Retinal pigment epithelial cell (primary cell): ENCODE data around the gene CADM1.

Experiments
- DNase-seq: peaks from one replicate; pipeline ENCODE4 v3.0.0-alpha.2; 2010; ENCODE audit warnings: low read depth
- H3K4me3 ChIP-seq: 2 replicates; pipeline ENCODE4 v1.5.1; 2011; ENCODE audit warnings: mild to moderate bottlenecking, low read length, control low read depth, moderate library complexity
- TF ChIP-seq, protein P1 (sequence below): conservative IDR thresholded peaks from 2 replicates; pipeline ENCODE4 v1.5.1; 2011; ENCODE audit warnings: low read depth, low read length, control low read depth, inconsistent platforms

CADM1 gene

DNA sequence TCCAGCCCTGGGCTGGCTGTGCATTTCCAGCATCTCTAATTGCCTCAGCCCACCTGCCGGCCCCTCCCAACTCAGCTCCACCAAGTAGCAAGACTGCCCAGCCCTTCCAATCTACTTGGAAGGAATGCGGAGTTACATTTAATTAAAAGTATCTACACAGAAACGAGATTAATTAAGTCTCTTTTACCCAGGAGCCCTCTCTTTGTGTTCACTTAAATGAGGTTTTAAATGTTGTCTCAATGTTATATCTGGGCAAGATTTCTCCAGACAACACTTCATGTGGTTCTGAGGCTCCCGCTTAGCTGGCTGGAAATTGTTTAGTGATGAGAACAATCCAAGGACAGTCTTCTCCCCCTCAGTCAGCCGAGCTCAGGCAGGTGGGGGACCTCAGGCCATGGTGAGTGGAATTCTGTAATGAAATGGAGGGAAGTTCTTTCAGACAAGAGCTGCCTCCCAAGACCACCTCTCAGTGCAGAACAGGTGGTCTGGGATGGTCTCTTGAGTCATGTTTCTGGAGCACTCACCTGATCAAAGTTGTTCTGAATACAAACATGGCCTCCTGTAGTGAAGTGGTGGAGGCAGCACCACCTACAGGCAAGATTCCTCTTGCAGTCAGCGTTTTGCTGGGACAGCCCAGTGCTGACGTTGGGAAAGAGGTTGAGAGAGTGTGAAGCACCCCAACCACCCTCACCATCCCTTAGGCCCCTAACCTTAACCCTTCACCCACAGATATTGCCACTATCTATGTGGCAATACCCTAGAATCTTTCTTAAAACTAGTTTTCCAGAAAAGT is 371.6 kb downstream of the CADM1 start:
- DNase-seq, result no peak
- TF ChIP-seq, protein P1, sequence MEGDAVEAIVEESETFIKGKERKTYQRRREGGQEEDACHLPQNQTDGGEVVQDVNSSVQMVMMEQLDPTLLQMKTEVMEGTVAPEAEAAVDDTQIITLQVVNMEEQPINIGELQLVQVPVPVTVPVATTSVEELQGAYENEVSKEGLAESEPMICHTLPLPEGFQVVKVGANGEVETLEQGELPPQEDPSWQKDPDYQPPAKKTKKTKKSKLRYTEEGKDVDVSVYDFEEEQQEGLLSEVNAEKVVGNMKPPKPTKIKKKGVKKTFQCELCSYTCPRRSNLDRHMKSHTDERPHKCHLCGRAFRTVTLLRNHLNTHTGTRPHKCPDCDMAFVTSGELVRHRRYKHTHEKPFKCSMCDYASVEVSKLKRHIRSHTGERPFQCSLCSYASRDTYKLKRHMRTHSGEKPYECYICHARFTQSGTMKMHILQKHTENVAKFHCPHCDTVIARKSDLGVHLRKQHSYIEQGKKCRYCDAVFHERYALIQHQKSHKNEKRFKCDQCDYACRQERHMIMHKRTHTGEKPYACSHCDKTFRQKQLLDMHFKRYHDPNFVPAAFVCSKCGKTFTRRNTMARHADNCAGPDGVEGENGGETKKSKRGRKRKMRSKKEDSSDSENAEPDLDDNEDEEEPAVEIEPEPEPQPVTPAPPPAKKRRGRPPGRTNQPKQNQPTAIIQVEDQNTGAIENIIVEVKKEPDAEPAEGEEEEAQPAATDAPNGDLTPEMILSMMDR, result no peak
- H3K4me3 ChIP-seq, result no peak overlapping the region

DNA sequence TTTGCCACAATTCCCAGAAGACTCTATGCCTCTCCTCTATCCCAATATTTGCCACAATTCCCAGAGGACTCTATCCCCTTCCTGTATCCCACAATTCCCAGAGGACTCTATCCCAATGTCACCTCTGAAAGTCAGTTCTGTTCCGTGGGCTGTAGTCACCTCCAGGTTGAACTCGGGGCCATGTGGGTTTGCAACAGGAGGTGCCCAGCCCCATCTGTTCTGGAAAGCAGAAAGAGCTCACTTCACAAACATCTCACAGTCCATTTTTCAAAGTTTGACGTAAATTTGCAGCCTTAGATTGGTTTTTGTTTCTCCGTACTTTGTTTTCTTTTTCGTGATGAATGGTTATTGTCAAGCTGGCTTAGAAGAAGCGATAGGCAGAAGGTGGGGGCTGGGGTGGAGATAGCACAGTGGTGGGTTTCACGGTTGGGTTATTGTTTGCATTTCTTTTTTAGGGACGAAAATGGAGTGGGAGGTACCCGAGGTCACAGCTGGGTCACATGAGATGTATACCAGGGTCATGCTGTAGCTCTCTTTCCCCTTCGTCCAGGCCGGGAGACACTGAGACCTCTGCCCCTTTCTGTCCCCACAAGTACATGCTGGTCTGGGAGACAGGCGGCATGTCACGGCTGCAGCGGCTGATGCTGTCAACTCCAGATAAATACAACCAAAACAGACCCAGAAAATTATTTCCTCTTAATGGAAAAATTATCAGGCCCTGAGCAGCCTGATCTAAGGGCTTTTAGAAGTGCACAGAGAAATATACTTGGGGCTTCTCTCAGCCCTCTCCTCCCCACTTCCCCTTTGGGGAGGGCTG is 374.5 kb downstream of the CADM1 start:
- no peak overlapping the region for H3K4me3 ChIP-seq
- no peak for DNase-seq
- TF ChIP-seq, protein P1, result no peak

DNA sequence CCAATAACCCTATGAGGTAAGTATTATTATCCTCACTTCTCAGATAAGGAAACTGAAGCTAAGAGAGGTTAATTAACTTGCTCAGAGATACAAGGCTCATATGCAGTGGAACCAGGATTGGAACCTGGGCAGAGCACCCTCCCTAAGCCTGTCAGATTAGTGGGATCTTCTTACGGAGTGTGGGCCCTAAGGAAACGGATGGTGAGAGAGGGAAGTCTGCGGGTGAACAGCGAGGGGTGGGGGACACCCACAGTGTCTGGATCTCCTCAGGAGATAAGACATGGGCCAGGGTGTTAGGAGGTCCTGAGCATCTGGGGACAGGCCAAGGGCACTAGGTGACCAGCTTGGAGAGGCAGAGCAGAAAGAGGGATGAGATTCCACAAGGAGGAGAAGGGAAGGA is 376.0 kb downstream of the CADM1 start:
- TF ChIP-seq, protein P1, result no peak
- H3K4me3 ChIP-seq, result no peak overlapping the region
- DNase-seq, result no peak

DNA sequence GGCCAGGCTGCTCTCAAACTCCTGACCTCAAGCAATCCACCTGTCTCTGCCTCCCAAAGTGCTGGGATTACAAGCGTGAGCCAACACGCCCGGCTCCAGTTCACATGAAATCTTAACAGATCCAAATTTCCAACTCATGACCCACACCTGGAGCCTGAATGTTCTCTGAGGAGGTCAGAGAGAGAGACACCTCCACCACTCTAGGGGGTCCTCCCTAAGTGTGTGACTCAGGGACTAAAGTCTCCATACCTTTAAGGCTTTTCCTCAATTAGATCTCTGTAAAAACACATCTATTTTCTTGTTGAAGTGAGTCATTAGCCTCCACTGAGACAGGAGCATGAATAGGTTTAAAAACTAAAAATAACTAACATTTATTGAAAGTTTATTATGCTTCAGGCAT is 376.4 kb downstream of the CADM1 start:
- no peak for DNase-seq
- H3K4me3 ChIP-seq, result no peak overlapping the region
- TF ChIP-seq, protein P1, result no peak

DNA sequence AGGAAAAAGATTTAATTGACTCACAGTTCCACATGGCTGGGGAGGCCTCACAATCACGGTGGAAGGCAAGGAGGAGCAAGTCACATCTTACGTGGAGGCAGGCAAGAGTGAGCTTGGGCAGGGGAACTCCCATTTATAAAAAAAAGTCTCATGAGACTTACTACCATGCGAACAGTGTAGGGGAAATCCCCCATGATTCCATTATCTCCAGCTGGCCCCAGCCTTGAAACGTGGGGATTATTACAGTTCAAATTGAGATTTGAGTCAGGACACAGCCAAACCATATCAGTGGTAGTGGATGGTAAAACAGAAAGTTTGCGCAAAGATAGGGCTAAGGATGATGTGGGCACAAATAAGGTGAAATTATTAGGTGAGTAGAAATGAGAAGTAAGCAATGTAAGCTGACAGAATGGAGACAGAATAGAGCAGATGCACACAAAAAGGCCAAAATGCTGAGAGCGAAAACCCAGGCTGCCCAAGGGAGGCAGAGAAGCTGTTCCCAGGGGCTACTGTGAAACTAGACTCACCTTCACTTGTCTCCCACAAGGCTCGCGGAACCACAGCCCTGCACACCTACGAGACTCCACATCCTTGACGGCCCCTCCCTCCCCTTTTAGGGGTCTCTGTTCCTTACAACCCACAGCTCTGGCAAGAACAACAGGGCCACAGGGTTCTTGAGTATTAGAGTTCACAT is 377.6 kb downstream of the CADM1 start:
- TF ChIP-seq, protein P1, result no peak
- DNase-seq, result no peak
- no peak overlapping the region for H3K4me3 ChIP-seq

DNA sequence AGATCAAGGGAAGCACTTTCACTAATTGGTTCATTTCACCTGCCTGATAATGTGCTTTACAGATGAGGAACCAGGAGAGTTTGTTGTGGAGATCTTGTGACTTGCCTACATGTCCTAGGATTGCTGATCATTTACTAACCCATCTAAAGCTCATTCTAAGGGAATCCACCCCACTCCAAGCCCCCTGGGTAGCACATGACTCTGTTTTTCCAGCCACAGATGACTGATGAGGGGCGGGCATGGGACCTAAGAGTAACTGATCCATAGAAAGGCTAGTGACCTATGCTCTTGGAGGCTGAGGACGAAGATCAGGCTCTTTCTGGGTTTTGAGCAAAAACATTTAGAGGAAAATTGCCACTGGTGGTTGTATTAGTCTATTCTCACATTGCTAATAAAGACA is 378.1 kb downstream of the CADM1 start:
- TF ChIP-seq, protein P1, result no peak
- no peak overlapping the region for H3K4me3 ChIP-seq
- no peak for DNase-seq
